K562 (cell line): ENCODE data around the gene TRAP1. TPM values are rescaled to one million over a fixed set of nuclear protein-coding genes. Genes with fewer than 3 reads are reported as not detected.
A peak's percentile ranks its signal among the peaks of the same experiment; 100 is the strongest.

Source experiments
- ATAC-seq: fragments of 200-7000 bp; cut with Tn5 transposase; 3 replicates; pipeline ENCODE4 v1.9.1; 2020; ENCODE audit warnings: moderate library complexity
- BruUV-seq: library from RNA; stranded (reverse); fragments of 400-500 nt; replicated peaks from 2 replicates; lab custom pipeline; 2021; lab: Mats Ljungman, UMichigan
- CTCF ChIA-PET: fragments of 300-600 bp; formaldehyde crosslinking; extraction: SDS; loops from one replicate; lab custom pipeline; 2021; ENCODE audit warnings: low intra/inter-chr PET ratio; lab: Yijun Ruan, JAX
- POLR2A ChIA-PET: fragments of 300-600, 350-650 bp; sonication (Branson Sonifier 250); formaldehyde crosslinking; extraction: SDS; loops from one replicate; lab custom pipeline; 2021; ENCODE audit warnings: antibody characterized with exemption, inconsistent platforms; lab: Yijun Ruan, JAX
- DNase-seq, 4 experiments: peaks; one replicate each; pipeline versions ENCODE4 v3.0.0 to v3.0.0-alpha.2; 2011 to 2018; ENCODE audit warnings: low spot score in 3 of 4, mixed read lengths in 3 of 4; ENCODE audit errors: extremely low read depth in 1 of 4
- FAIRE-seq: peaks from 2 replicates; lab custom pipeline; 2011; peaks lifted over from hg19 to GRCh38; lab: Jason Lieb, UNC
- H2AFZ ChIP-seq: 2 replicates; pipeline ENCODE4 v1.6.0; 2011; ENCODE audit warnings: low read depth, low read length, control low read depth, inconsistent platforms
- H3K27ac ChIP-seq: fragments of 200-600 bp; 3 replicates; pipeline ENCODE4 v1.8.0; 2011; ENCODE audit warnings: low read depth, mild to moderate bottlenecking, control low read depth, inconsistent platforms, low read length, moderate library complexity, mixed read lengths; ENCODE audit errors: extremely low read depth
- H3K27me3 ChIP-seq, 2 experiments: fragments of 300-600 bp in 1 of 2; 2 replicates in 1 of 2; 3 replicates in 1 of 2; pipeline versions ENCODE4 v1.6.0 to v1.8.0; 2011; ENCODE audit warnings: inconsistent platforms in 2 of 2, low read length in 2 of 2, mild to moderate bottlenecking in 1 of 2, mixed read lengths in 1 of 2, moderate library complexity in 1 of 2; ENCODE audit not compliant: control insufficient read depth in 2 of 2, insufficient read depth in 2 of 2
- H3K36me3 ChIP-seq: fragments of 300-600 bp; 3 replicates; pipeline ENCODE4 v1.8.0; 2011; ENCODE audit warnings: mild to moderate bottlenecking, low read length, inconsistent platforms; ENCODE audit not compliant: control insufficient read depth, insufficient read depth
- H3K4me1 ChIP-seq, 2 experiments: fragments of 200-600 bp in 1 of 2; replicated peaks in 1 of 2; 2 replicates in 1 of 2; 3 replicates in 1 of 2; pipeline versions ENCODE4 v1.5.1 to v1.8.0; 2011; ENCODE audit warnings: inconsistent platforms in 2 of 2, low read length in 2 of 2, mild to moderate bottlenecking in 1 of 2, mixed read lengths in 1 of 2, moderate library complexity in 1 of 2; ENCODE audit not compliant: control insufficient read depth in 2 of 2, insufficient read depth in 2 of 2
- H3K4me2 ChIP-seq: 2 replicates; pipeline ENCODE4 v1.6.1; 2011; ENCODE audit warnings: low read length, control low read depth, inconsistent platforms, mixed read lengths; ENCODE audit not compliant: insufficient read depth
- H3K4me3 ChIP-seq: fragments of 200-600 bp; sonication (generic), shearing (Covaris generic); 2 replicates; pipeline ENCODE4 v1.5.1; 2016; ENCODE audit warnings: control low read depth, inconsistent platforms
- H3K79me2 ChIP-seq: fragments of 200-600 bp; 3 replicates; pipeline ENCODE4 v1.8.0; 2011; ENCODE audit warnings: low read length, inconsistent platforms; ENCODE audit not compliant: control insufficient read depth, insufficient read depth
- H3K9ac ChIP-seq, 2 experiments: 2 replicates each; pipeline versions ENCODE4 v1.6.0 to v1.6.1; 2011; ENCODE audit warnings: low read depth in 2 of 2, low read length in 2 of 2, control low read depth in 1 of 2, inconsistent platforms in 1 of 2, mild to moderate bottlenecking in 1 of 2, mixed read lengths in 1 of 2; ENCODE audit not compliant: insufficient read depth in 1 of 2
- H3K9me1 ChIP-seq: one replicate; pipeline ENCODE4 v1.6.0; 2011; ENCODE audit warnings: inconsistent platforms, mild to moderate bottlenecking, low read length, moderate library complexity; ENCODE audit not compliant: control insufficient read depth, insufficient read depth
- H3K9me3 ChIP-seq: replicated peaks from 2 replicates; pipeline ENCODE4 v1.5.1; 2011; ENCODE audit warnings: low read depth, low read length, inconsistent platforms; ENCODE audit not compliant: control insufficient read depth, insufficient read depth
- H4K20me1 ChIP-seq: replicated peaks from 2 replicates; pipeline ENCODE4 v1.6.1; 2011; ENCODE audit warnings: low read length, inconsistent platforms, mixed read lengths; ENCODE audit not compliant: control insufficient read depth, insufficient read depth
- POLR2G ChIP-seq: fragments of 200-400 bp; formaldehyde crosslinking; IDR thresholded peaks from 2 replicates; pipeline ENCODE4 v1.6.1; 2017; ENCODE audit warnings: low read depth, mild to moderate bottlenecking, antibody characterized with exemption, low read length, moderate library complexity
- RBM17 ChIP-seq: fragments of 200-400 bp; formaldehyde crosslinking; IDR thresholded peaks from 2 replicates; pipeline ENCODE4 v1.6.1; 2017; ENCODE audit warnings: low read depth, mild to moderate bottlenecking, low read length, borderline replicate concordance
- SIN3A ChIP-seq, 2 experiments: fragments of 150-350 bp in 1 of 2; IDR thresholded peaks; 2 replicates each; pipeline ENCODE4 v1.6.1; 2011 to 2016; ENCODE audit warnings: borderline replicate concordance in 2 of 2, low read depth in 2 of 2, low read length in 2 of 2, mild to moderate bottlenecking in 2 of 2, moderate library complexity in 2 of 2; ENCODE audit not compliant: control insufficient read depth in 1 of 2
- ZNF140 ChIP-seq: fragments of 250-450 bp; sonication (Bioruptor Pico); IDR thresholded peaks from 2 replicates; pipeline ENCODE4 v1.8.0; 2021; ENCODE audit warnings: moderate library complexity, mild to moderate bottlenecking, inconsistent platforms
- WGBS: fragments of 100-300 bp; shearing (Covaris generic); methylation state at CpG from one replicate; pipeline ENCODE4 v1.1.6; 2016; ENCODE audit warnings: low coverage, mixed read lengths; ENCODE audit not compliant: insufficient coverage; ENCODE audit errors: missing lambda C conversion rate; 5-methylcytosine and 5-hydroxymethylcytosine counted together
- in situ Hi-C: fragments of 300-500 bp; cut with MboI; formaldehyde crosslinking; loops from 4 replicates; pipeline ENCODE4 v1.15.0; 2018; ENCODE audit warnings: inconsistent platforms, mixed read lengths
- intact Hi-C: fragments of 100-400 bp; cut with micrococcal nuclease; formaldehyde crosslinking; loops from 2 replicates; pipeline ENCODE4 v1.14.2; 2022
- polyA plus RNA-seq, 8 experiments: library from polyadenylated mRNA; depleted of rRNA in 4 of 8; stranded (reverse) in 5 of 8; unstranded in 3 of 8; fragments of >200 nt; fragmentation: Nextera tagmentation in 2 of 8; fragmentation: Illumina TruSeq in 1 of 8; extraction: Ambion mirVana in 2 of 8; extraction: Trizol in 1 of 8; gene quantifications; 2 replicates each; pipeline versions ENCODE4 v1.2.1 to v1.2.3, GENCODE V29; 2011 to 2014; ENCODE audit warnings: inconsistent platforms in 1 of 8, missing spikeins in 1 of 8
- total RNA-seq, 7 experiments: library from RNA; depleted of rRNA in 6 of 7; stranded (reverse); fragments of >200 nt in 6 of 7; fragmentation: Illumina TruSeq in 2 of 7; extraction: Trizol in 2 of 7; gene quantifications; 2 replicates each; pipeline versions ENCODE4 v1.2.1 to v1.2.3, GENCODE V29; 2011 to 2021; ENCODE audit warnings: low replicate concordance in 1 of 7
- TF ChIP-seq, protein P1 (sequence below), 3 experiments: IDR thresholded peaks in 2 of 3; conservative IDR thresholded peaks in 1 of 3; 2 replicates each; pipeline ENCODE4 v1.5.1; 2011 to 2012; ENCODE audit warnings: low read length in 3 of 3, mild to moderate bottlenecking in 3 of 3, control low read depth in 2 of 3, improper control_type of control experiment in 1 of 3, inconsistent platforms in 1 of 3, low read depth in 1 of 3, mixed read lengths in 1 of 3, moderate library complexity in 1 of 3; ENCODE audit not compliant: insufficient read depth in 2 of 3

The TRAP1 gene
- total and polyA plus RNA-seq, 9 of the 15 experiments (the other 6 are each of a cell fraction or from before 2014, with no cell fraction given), result 19.1 to 436 (median 301) TPM

DNA sequence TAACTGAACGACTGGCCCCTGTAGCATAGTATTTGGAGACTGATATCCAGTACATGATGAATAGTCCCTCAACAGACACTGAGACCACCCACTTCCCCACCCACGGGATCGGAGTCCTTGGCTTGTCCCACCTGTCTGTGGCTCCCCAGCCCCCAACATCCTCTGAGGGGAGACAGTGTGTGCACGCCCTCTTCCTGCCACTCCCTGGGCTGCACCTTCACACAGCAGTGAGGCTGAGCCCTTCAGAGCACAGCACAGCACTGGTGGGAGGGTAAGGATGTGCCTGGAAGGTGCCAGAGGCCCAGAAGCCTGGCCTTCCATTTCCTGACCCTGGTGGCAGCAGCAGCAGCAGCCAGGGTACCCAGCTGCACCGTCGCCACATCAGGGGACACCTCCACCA, 51.8 kb downstream of the TRAP1 start:
- in situ Hi-C loops, result no loop called here
- no peaks in the 10 kb centered on the region for H3K9me1 ChIP-seq
- H3K4me2 ChIP-seq, result no peak overlapping the region
- WGBS, result 90% methylated on average over 5 of the region's 6 CpGs
- H3K4me1 ChIP-seq, result peaks cover 0 to 5% of the 10 kb centered on the region in 2 experiments; a peak in 2 of 5 replicates
- no peak for ATAC-seq
- no peak for FAIRE-seq
- CTCF ChIA-PET, result no interaction called here
- intact Hi-C loops, result no loop called here
- no peaks in the 10 kb centered on the region; the same call in 1 of the 2 replicates for H4K20me1 ChIP-seq
- no peak overlapping the region for H2AFZ ChIP-seq
- POLR2A ChIA-PET, result no interaction called here
- no peaks in the 10 kb centered on the region for H3K79me2 ChIP-seq
- no peak overlapping the region for H3K9ac ChIP-seq
- BruUV-seq, result no TSS peak
- no peaks in the 10 kb centered on the region for H3K27me3 ChIP-seq
- H3K27ac ChIP-seq, result no peak overlapping the region
- peaks cover 87% of the 10 kb centered on the region; the same call in 2 of the 3 replicates for H3K36me3 ChIP-seq
- TF ChIP-seq RBM17 (no peak), ZNF140 (CRISPR knock-in tag) (no peak), POLR2G (0 out of 2 replicates have a peak, but pooled peaks have one; percentile 20), SIN3A (IDR thresholded peaks at IDR 0.05; ENCODE audit: borderline replicate concordance in 2 of 2, control insufficient read depth in 1 of 2, low read depth in 2 of 2, low read length in 2 of 2) (no peak)
- TF ChIP-seq, protein P1, sequence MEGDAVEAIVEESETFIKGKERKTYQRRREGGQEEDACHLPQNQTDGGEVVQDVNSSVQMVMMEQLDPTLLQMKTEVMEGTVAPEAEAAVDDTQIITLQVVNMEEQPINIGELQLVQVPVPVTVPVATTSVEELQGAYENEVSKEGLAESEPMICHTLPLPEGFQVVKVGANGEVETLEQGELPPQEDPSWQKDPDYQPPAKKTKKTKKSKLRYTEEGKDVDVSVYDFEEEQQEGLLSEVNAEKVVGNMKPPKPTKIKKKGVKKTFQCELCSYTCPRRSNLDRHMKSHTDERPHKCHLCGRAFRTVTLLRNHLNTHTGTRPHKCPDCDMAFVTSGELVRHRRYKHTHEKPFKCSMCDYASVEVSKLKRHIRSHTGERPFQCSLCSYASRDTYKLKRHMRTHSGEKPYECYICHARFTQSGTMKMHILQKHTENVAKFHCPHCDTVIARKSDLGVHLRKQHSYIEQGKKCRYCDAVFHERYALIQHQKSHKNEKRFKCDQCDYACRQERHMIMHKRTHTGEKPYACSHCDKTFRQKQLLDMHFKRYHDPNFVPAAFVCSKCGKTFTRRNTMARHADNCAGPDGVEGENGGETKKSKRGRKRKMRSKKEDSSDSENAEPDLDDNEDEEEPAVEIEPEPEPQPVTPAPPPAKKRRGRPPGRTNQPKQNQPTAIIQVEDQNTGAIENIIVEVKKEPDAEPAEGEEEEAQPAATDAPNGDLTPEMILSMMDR (IDR thresholded peaks at IDR 0.05 in 2 of 3, conservative IDR thresholded peaks at IDR 0.05 in 1 of 3; ENCODE audit: insufficient read depth in 2 of 3, low read depth in 1 of 3, low read length in 3 of 3), result 0 out of 6 replicates have a peak, but pooled peaks of 1 of the 3 experiments have one; percentile 15
- H3K9me3 ChIP-seq, result no peaks in the 10 kb centered on the region
- no peak overlapping the region for H3K4me3 ChIP-seq
- DNase-seq, result no peak
